ENCODE data around the gene THBS3.
"Not testable (repeated sequence)": the region's sequence is repeated elsewhere in the genome, so short reads cannot be mapped to it uniquely, and the experiment has no call there.

Gene THBS3

GRCh38 chr1:155155996-155156643 is 51.6 kb downstream of the THBS3 start:
- DNase-seq (ENCODE audit: low read depth in 2 of 3, low spot score in 1 of 3), result not testable (repeated sequence)
